ENCODE results near the gene MUC13. TPM values are rescaled to one million over a fixed set of nuclear protein-coding genes. Genes with fewer than 3 reads are reported as not detected.

The MUC13 gene
- total RNA-seq, 1 experiment from 2014 or later = 0.13 TPM

- DNase-seq (ENCODE audit: low read depth, low spot score) (no peak), ATAC-seq (no peak)
- H3K27ac ChIP-seq (ENCODE audit: low read length) = peak overlapping the region; percentile 5; the same call in 1 of the 2 replicates
- no peaks in the 10 kb centered on the region for H3K36me3 ChIP-seq (ENCODE audit: control insufficient read depth, insufficient read depth, low read length)
- no peak overlapping the region for H3K4me3 ChIP-seq (ENCODE audit: low read depth in 2 of 2, low read length in 2 of 2)
- intact Hi-C loops (cut with micrococcal nuclease; ENCODE audit: unreplicated experiment) (no loop called here), in situ Hi-C loops (cut with HindIII; ENCODE audit: low pct_unique_long_range_greater_than_20kb, low sequenced_read_pairs) (no loop called here)
- H3K27me3 ChIP-seq (ENCODE audit: control insufficient read depth, insufficient read depth, low read length) = no peaks in the 10 kb centered on the region
- H3K4me1 ChIP-seq (ENCODE audit: control insufficient read depth, insufficient read depth, low read length) = peaks cover 11% of the 10 kb centered on the region
- ChIA-PET CTCF (interaction anchor here (1.1 kb wide), 1 partner anchor 35 kb away, joined by 3 read pairs; no protein-coding TSS in a partner anchor), POLR2A (no interaction called here)
- no TSS peak for BruUV-seq (replicated peaks)
- TF ChIP-seq SIN3A (IDR thresholded peaks at IDR 0.05; ENCODE audit: borderline replicate concordance, insufficient read depth, low read depth, low read length) = no peak
- TF ChIP-seq REST (IDR thresholded peaks at IDR 0.05; ENCODE audit: insufficient read depth in 1 of 2, low read depth in 2 of 2, low read length in 1 of 2) = no peak
- no peak for TF ChIP-seq POLR2AphosphoS5 (IDR thresholded peaks at IDR 0.05; ENCODE audit: low read depth, low read length)
- no peak for TF ChIP-seq TCF7L2 (IDR thresholded peaks at IDR 0.05; ENCODE audit: low read depth, low read length)
- no peak for TF ChIP-seq CTCF (IDR thresholded peaks at IDR 0.05)
- H3K9me3 ChIP-seq (ENCODE audit: control insufficient read depth, insufficient read depth, low read depth, low read length) = no peaks in the 10 kb centered on the region
These were observed 29.8 kb upstream of the MUC13 start for GRCh38 chr3:124964387-124964786.

GRCh38 chr3:124963755-124964154, 29.2 kb upstream of the MUC13 start:
- CTCF ChIA-PET = interaction anchor here (0.6 to 1.1 kb wide), 2 partner anchors 35 to 439 kb away, joined by 3 read pairs; no protein-coding TSS in a partner anchor
- Histone ChIP-seq H3K9me3 (ENCODE audit: control insufficient read depth, insufficient read depth, low read depth, low read length) (no peaks in the 10 kb centered on the region), H3K4me1 (ENCODE audit: control insufficient read depth, insufficient read depth, low read length) (peaks cover 11% of the 10 kb centered on the region), H3K27me3 (ENCODE audit: control insufficient read depth, insufficient read depth, low read length) (no peaks in the 10 kb centered on the region), H3K4me3 (ENCODE audit: low read depth in 2 of 2, low read length in 2 of 2) (no peak overlapping the region), H3K36me3 (ENCODE audit: control insufficient read depth, insufficient read depth, low read length) (no peaks in the 10 kb centered on the region), H3K27ac (ENCODE audit: low read length) (0 out of 2 replicates have a peak overlapping the region, but pooled peaks have one; percentile 24)
- DNase-seq (ENCODE audit: low read depth, low spot score) = no peak
- intact Hi-C loops (cut with micrococcal nuclease; ENCODE audit: unreplicated experiment) = no loop called here
- no peak for ATAC-seq
- no peak for TF ChIP-seq TCF7L2 (IDR thresholded peaks at IDR 0.05; ENCODE audit: low read depth, low read length)
- TF ChIP-seq REST (IDR thresholded peaks at IDR 0.05; ENCODE audit: insufficient read depth in 1 of 2, low read depth in 2 of 2, low read length in 1 of 2) = no peak
- no peak for TF ChIP-seq CTCF (IDR thresholded peaks at IDR 0.05)
- TF ChIP-seq POLR2AphosphoS5 (IDR thresholded peaks at IDR 0.05; ENCODE audit: low read depth, low read length) = no peak
- TF ChIP-seq SIN3A (IDR thresholded peaks at IDR 0.05; ENCODE audit: borderline replicate concordance, insufficient read depth, low read depth, low read length) = no peak
- no TSS peak for BruUV-seq (replicated peaks)
- in situ Hi-C loops (cut with HindIII; ENCODE audit: low pct_unique_long_range_greater_than_20kb, low sequenced_read_pairs) = no loop called here
- POLR2A ChIA-PET = no interaction called here

Measured in Panc1 (cell line).